GM23338 (cell line): ENCODE measurements around the gene ADIPOQ. TPM values are rescaled to one million over a fixed set of nuclear protein-coding genes. Genes with fewer than 3 reads are reported as not detected.
"Not testable (repeated sequence)": the region's sequence is repeated elsewhere in the genome, so short reads cannot be mapped to it uniquely, and the experiment has no call there.

ENCODE experiments used
- ATAC-seq: fragments of 200-7000 bp; cut with Tn5 transposase; 3 replicates; pipeline ENCODE4 v1.9.1; 2020
- DNase-seq: peaks from one replicate; pipeline ENCODE4 v3.0.0-alpha.2; 2015; ENCODE audit warnings: low spot score
- H2AFZ ChIP-seq: fragments of 200-600 bp; sonication (generic); 2 replicates; pipeline ENCODE4 v1.8.0; 2016; ENCODE audit warnings: antibody characterized with exemption, mild to moderate bottlenecking, moderate library complexity
- H3F3A ChIP-seq: fragments of 200-600 bp; sonication (generic); replicated peaks from 2 replicates; pipeline ENCODE4 v1.8.0; 2017; ENCODE audit warnings: antibody characterized with exemption, mixed run types, low read depth
- H3K27ac ChIP-seq: fragments of 200-600 bp; sonication (generic); 2 replicates; pipeline ENCODE4 v1.6.1; 2016; ENCODE audit warnings: low read depth
- H3K27me3 ChIP-seq: fragments of 200-600 bp; sonication (generic); 2 replicates; pipeline ENCODE4 v1.8.0; 2016; ENCODE audit warnings: mild to moderate bottlenecking, mixed run types, moderate library complexity; ENCODE audit not compliant: insufficient read depth
- H3K36me3 ChIP-seq: fragments of 200-600 bp; sonication (generic); 2 replicates; pipeline ENCODE4 v1.8.0; 2016; ENCODE audit warnings: mild to moderate bottlenecking; ENCODE audit not compliant: insufficient read depth
- H3K4me1 ChIP-seq: fragments of 200-600 bp; sonication (generic); 2 replicates; pipeline ENCODE4 v1.8.0; 2016; ENCODE audit warnings: mild to moderate bottlenecking, moderate library complexity; ENCODE audit not compliant: insufficient read depth
- H3K4me2 ChIP-seq: fragments of 200-600 bp; sonication (generic); 2 replicates; pipeline ENCODE4 v1.7.1; 2017; ENCODE audit warnings: mixed run types
- H3K4me3 ChIP-seq: fragments of 200-600 bp; sonication (generic); 2 replicates; pipeline ENCODE4 v1.6.1; 2016; ENCODE audit warnings: mixed run types
- H3K79me2 ChIP-seq: fragments of 200-600 bp; sonication (generic); replicated peaks from 2 replicates; pipeline ENCODE4 v1.8.0; 2017; ENCODE audit warnings: mild to moderate bottlenecking; ENCODE audit not compliant: insufficient read depth
- H3K9me2 ChIP-seq: fragments of 200-600 bp; sonication (generic); 2 replicates; pipeline ENCODE4 v1.8.0; 2017; ENCODE audit not compliant: insufficient read depth
- H4K20me1 ChIP-seq: fragments of 200-600 bp; sonication (generic); replicated peaks from 2 replicates; pipeline ENCODE4 v1.8.0; 2017; ENCODE audit warnings: mild to moderate bottlenecking; ENCODE audit not compliant: insufficient read depth
- H3K27ac Mint-ChIP-seq: 2 replicates; pipeline ENCODE4 v1.8.0; 2020; ENCODE audit warnings: inconsistent platforms, mild to moderate bottlenecking, moderate library complexity, mixed read lengths
- H3K27me3 Mint-ChIP-seq: 3 replicates; pipeline ENCODE4 v1.8.0; 2022; ENCODE audit warnings: low read depth, mild to moderate bottlenecking, moderate library complexity, mixed read lengths, inconsistent platforms; ENCODE audit not compliant: insufficient read depth, poor library complexity
- H3K36me3 Mint-ChIP-seq: 3 replicates; pipeline ENCODE4 v1.8.0; 2021; ENCODE audit warnings: low read depth, mild to moderate bottlenecking, inconsistent platforms, moderate library complexity, mixed read lengths
- H3K4me1 Mint-ChIP-seq: 3 replicates; pipeline ENCODE4 v1.8.0; 2020; ENCODE audit warnings: mild to moderate bottlenecking, inconsistent platforms, mixed read lengths
- H3K4me3 Mint-ChIP-seq: 3 replicates; pipeline ENCODE4 v1.8.0; 2021; ENCODE audit warnings: moderate library complexity, mild to moderate bottlenecking, inconsistent platforms, mixed read lengths
- H3K9me3 Mint-ChIP-seq: 3 replicates; pipeline ENCODE4 v1.8.0; 2020; ENCODE audit warnings: moderate library complexity, mild to moderate bottlenecking, inconsistent platforms, mixed read lengths
- EZH2 ChIP-seq: fragments of 200-600 bp; sonication (generic); IDR thresholded peaks from one replicate; pipeline ENCODE4 v1.8.0; 2017; ENCODE audit warnings: antibody characterized with exemption, mild to moderate bottlenecking, low read depth; ENCODE audit not compliant: unreplicated experiment
- EZH2phosphoT487 ChIP-seq: fragments of 200-600 bp; sonication (generic); IDR thresholded peaks from one replicate; pipeline ENCODE4 v1.8.1; 2018; ENCODE audit warnings: antibody characterized with exemption; ENCODE audit not compliant: unreplicated experiment
- NANOG ChIP-seq: IDR thresholded peaks from 2 replicates; pipeline ENCODE4 v1.6.1; 2016; ENCODE audit warnings: antibody characterized with exemption, borderline replicate concordance
- POLR2AphosphoS5 ChIP-seq: IDR thresholded peaks from 2 replicates; pipeline ENCODE4 v1.6.1; 2016; ENCODE audit warnings: antibody characterized with exemption, low read depth
- STAT1 ChIP-seq: IDR thresholded peaks from one replicate; pipeline ENCODE4 v1.6.1; 2016; ENCODE audit warnings: antibody characterized with exemption; ENCODE audit not compliant: unreplicated experiment
- ZNF114 ChIP-seq: fragments of 250-450 bp; sonication (Bioruptor Pico); IDR thresholded peaks from 2 replicates; pipeline ENCODE4 v1.5.0; 2020; ENCODE audit warnings: mild to moderate bottlenecking, moderate library complexity
- polyA plus RNA-seq: library from polyadenylated mRNA; unstranded; fragments of >200 nt; fragmentation: Nextera tagmentation; extraction: Ambion mirVana; gene quantifications from 2 replicates; pipeline ENCODE4 v1.2.1, GENCODE V29; 2016
- total RNA-seq: library from RNA; depleted of rRNA; stranded (reverse); fragments of >200 nt; shearing (Covaris generic); gene quantifications from 2 replicates; pipeline ENCODE4 v1.2.3, GENCODE V29; 2014
- TF ChIP-seq, protein P1 (sequence below), 2 experiments: fragments of 200-600 bp in 1 of 2; sonication (generic) in 1 of 2; conservative IDR thresholded peaks; 2 replicates each; pipeline versions ENCODE4 v1.5.1 to v1.6.1; 2016 to 2017; ENCODE audit warnings: antibody characterized with exemption in 2 of 2, low read depth in 2 of 2, mild to moderate bottlenecking in 2 of 2, moderate library complexity in 1 of 2
- TF ChIP-seq, protein P2 (sequence below): fragments of 250-450 bp; sonication (Bioruptor Pico); IDR thresholded peaks from 2 replicates; pipeline ENCODE4 v1.5.0; 2020; ENCODE audit warnings: mild to moderate bottlenecking, moderate library complexity
- TF ChIP-seq, protein P3 (sequence below): IDR thresholded peaks from one replicate; pipeline ENCODE4 v1.6.1; 2018; ENCODE audit warnings: antibody characterized with exemption; ENCODE audit not compliant: unreplicated experiment

ADIPOQ gene
- total and polyA plus RNA-seq, 2 experiments from 2014 or later = not detected

DNA sequence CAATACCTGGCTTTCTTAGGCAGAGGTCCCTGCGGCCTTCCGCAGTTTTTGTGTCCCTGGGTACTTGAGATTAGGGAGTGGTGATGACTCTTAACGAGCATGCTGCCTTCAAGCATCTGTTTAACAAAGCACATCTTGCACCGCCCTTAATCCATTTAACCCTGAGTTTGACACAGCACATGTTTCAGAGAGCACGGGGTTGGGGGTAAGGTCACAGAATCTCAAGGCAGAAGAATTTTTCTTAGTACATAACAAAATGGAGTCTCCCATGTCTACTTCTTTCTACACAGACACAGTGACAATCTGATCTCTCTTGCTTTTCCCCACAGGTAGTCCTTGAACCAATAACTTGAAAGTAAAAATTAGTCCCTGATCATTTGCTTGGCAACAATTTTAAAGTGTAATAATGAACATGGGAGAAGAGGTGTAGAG lies 45.0 kb downstream of the ADIPOQ start:
- H4K20me1 ChIP-seq, H3K4me3 ChIP-seq, H3K9me2 ChIP-seq, ATAC-seq, H3K4me3 Mint-ChIP-seq, H3K9me3 Mint-ChIP-seq, H3K27me3 ChIP-seq, H3K79me2 ChIP-seq, H3K36me3 ChIP-seq, H3F3A ChIP-seq, H3K27ac Mint-ChIP-seq, H3K36me3 Mint-ChIP-seq, H2AFZ ChIP-seq, H3K27me3 Mint-ChIP-seq, DNase-seq: not testable (repeated sequence)
- Histone ChIP-seq H3K4me1 (peaks cover 36% of the 10 kb centered on the region), H3K27ac (peak overlapping the region; percentile 60; the same call in 1 of the 2 replicates), H3K4me2 (peak overlapping the region; percentile 46; the same call in 1 of the 2 replicates)
- H3K4me1 Mint-ChIP-seq = peaks cover 33% of the 10 kb centered on the region

DNA sequence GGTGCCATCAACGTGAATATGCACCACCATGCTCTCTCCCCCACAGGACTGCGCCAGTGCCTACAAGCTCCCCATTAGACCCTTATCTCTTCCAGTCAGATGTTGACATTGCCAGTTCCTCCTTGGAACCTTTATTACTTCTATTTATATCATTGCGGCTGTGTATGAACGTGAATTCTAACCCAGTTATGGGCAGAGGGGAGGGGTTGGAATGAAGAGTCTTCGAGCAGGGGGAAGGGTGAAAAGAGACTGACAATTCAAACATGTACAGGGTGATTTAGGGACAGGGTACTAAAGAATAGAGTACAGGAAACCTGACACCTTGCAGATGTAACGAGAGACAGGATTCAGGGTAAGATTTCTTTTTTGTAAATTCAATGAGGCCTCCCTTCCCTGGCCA lies 46.1 kb downstream of the ADIPOQ start:
- peaks cover 37% of the 10 kb centered on the region for H3K4me1 Mint-ChIP-seq
- no peak overlapping the region for H3K27ac ChIP-seq
- H3K36me3 Mint-ChIP-seq = peaks cover 5% of the 10 kb centered on the region; the same call in 1 of the 3 replicates
- DNase-seq (peak; percentile 30), ATAC-seq (peak; percentile 44)
- peaks cover 10% of the 10 kb centered on the region for H3K9me2 ChIP-seq
- H3K79me2 ChIP-seq = no peaks in the 10 kb centered on the region
- no peaks in the 10 kb centered on the region for H3K36me3 ChIP-seq
- H3K4me3 ChIP-seq = peak overlapping the region; percentile 7; the same call in 1 of the 2 replicates
- H4K20me1 ChIP-seq = no peaks in the 10 kb centered on the region
- no peak overlapping the region for H3K27ac Mint-ChIP-seq
- H3K27me3 ChIP-seq = no peaks in the 10 kb centered on the region
- no peaks in the 10 kb centered on the region for H3F3A ChIP-seq
- H3K9me3 Mint-ChIP-seq = peaks cover 6% of the 10 kb centered on the region; the same call in 1 of the 3 replicates
- peaks cover 1% of the 10 kb centered on the region for H3K27me3 Mint-ChIP-seq
- H2AFZ ChIP-seq = no peak overlapping the region
- H3K4me3 Mint-ChIP-seq = no peak overlapping the region
- peak overlapping the region; percentile 64 for H3K4me2 ChIP-seq
- H3K4me1 ChIP-seq = peaks cover 42% of the 10 kb centered on the region
- TF ChIP-seq STAT1 = no peak
- TF ChIP-seq, protein P1, sequence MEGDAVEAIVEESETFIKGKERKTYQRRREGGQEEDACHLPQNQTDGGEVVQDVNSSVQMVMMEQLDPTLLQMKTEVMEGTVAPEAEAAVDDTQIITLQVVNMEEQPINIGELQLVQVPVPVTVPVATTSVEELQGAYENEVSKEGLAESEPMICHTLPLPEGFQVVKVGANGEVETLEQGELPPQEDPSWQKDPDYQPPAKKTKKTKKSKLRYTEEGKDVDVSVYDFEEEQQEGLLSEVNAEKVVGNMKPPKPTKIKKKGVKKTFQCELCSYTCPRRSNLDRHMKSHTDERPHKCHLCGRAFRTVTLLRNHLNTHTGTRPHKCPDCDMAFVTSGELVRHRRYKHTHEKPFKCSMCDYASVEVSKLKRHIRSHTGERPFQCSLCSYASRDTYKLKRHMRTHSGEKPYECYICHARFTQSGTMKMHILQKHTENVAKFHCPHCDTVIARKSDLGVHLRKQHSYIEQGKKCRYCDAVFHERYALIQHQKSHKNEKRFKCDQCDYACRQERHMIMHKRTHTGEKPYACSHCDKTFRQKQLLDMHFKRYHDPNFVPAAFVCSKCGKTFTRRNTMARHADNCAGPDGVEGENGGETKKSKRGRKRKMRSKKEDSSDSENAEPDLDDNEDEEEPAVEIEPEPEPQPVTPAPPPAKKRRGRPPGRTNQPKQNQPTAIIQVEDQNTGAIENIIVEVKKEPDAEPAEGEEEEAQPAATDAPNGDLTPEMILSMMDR (conservative IDR thresholded peaks at IDR 0.05; ENCODE audit: low read depth in 2 of 2) = no peak
- no peak for TF ChIP-seq EZH2
- TF ChIP-seq, protein P2, sequence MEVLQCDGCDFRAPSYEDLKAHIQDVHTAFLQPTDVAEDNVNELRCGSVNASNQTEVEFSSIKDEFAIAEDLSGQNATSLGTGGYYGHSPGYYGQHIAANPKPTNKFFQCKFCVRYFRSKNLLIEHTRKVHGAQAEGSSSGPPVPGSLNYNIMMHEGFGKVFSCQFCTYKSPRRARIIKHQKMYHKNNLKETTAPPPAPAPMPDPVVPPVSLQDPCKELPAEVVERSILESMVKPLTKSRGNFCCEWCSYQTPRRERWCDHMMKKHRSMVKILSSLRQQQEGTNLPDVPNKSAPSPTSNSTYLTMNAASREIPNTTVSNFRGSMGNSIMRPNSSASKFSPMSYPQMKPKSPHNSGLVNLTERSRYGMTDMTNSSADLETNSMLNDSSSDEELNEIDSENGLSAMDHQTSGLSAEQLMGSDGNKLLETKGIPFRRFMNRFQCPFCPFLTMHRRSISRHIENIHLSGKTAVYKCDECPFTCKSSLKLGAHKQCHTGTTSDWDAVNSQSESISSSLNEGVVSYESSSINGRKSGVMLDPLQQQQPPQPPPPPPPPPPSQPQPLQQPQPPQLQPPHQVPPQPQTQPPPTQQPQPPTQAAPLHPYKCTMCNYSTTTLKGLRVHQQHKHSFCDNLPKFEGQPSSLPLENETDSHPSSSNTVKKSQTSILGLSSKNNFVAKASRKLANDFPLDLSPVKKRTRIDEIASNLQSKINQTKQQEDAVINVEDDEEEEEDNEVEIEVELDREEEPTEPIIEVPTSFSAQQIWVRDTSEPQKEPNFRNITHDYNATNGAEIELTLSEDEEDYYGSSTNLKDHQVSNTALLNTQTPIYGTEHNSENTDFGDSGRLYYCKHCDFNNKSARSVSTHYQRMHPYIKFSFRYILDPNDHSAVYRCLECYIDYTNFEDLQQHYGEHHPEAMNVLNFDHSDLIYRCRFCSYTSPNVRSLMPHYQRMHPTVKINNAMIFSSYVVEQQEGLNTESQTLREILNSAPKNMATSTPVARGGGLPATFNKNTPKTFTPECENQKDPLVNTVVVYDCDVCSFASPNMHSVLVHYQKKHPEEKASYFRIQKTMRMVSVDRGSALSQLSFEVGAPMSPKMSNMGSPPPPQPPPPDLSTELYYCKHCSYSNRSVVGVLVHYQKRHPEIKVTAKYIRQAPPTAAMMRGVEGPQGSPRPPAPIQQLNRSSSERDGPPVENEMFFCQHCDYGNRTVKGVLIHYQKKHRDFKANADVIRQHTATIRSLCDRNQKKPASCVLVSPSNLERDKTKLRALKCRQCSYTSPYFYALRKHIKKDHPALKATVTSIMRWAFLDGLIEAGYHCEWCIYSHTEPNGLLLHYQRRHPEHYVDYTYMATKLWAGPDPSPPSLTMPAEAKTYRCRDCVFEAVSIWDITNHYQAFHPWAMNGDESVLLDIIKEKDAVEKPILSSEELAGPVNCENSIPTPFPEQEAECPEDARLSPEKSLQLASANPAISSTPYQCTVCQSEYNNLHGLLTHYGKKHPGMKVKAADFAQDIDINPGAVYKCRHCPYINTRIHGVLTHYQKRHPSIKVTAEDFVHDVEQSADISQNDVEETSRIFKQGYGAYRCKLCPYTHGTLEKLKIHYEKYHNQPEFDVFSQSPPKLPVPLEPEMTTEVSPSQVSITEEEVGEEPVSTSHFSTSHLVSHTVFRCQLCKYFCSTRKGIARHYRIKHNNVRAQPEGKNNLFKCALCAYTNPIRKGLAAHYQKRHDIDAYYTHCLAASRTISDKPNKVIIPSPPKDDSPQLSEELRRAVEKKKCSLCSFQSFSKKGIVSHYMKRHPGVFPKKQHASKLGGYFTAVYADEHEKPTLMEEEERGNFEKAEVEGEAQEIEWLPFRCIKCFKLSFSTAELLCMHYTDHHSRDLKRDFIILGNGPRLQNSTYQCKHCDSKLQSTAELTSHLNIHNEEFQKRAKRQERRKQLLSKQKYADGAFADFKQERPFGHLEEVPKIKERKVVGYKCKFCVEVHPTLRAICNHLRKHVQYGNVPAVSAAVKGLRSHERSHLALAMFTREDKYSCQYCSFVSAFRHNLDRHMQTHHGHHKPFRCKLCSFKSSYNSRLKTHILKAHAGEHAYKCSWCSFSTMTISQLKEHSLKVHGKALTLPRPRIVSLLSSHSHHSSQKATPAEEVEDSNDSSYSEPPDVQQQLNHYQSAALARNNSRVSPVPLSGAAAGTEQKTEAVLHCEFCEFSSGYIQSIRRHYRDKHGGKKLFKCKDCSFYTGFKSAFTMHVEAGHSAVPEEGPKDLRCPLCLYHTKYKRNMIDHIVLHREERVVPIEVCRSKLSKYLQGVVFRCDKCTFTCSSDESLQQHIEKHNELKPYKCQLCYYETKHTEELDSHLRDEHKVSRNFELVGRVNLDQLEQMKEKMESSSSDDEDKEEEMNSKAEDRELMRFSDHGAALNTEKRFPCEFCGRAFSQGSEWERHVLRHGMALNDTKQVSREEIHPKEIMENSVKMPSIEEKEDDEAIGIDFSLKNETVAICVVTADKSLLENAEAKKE (CRISPR knock-in tag) = no peak
- no peak for TF ChIP-seq ZNF114
- TF ChIP-seq EZH2phosphoT487 = no peak
- no peak for TF ChIP-seq NANOG
- TF ChIP-seq, protein P3, sequence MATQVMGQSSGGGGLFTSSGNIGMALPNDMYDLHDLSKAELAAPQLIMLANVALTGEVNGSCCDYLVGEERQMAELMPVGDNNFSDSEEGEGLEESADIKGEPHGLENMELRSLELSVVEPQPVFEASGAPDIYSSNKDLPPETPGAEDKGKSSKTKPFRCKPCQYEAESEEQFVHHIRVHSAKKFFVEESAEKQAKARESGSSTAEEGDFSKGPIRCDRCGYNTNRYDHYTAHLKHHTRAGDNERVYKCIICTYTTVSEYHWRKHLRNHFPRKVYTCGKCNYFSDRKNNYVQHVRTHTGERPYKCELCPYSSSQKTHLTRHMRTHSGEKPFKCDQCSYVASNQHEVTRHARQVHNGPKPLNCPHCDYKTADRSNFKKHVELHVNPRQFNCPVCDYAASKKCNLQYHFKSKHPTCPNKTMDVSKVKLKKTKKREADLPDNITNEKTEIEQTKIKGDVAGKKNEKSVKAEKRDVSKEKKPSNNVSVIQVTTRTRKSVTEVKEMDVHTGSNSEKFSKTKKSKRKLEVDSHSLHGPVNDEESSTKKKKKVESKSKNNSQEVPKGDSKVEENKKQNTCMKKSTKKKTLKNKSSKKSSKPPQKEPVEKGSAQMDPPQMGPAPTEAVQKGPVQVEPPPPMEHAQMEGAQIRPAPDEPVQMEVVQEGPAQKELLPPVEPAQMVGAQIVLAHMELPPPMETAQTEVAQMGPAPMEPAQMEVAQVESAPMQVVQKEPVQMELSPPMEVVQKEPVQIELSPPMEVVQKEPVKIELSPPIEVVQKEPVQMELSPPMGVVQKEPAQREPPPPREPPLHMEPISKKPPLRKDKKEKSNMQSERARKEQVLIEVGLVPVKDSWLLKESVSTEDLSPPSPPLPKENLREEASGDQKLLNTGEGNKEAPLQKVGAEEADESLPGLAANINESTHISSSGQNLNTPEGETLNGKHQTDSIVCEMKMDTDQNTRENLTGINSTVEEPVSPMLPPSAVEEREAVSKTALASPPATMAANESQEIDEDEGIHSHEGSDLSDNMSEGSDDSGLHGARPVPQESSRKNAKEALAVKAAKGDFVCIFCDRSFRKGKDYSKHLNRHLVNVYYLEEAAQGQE = no peak
- no peak for TF ChIP-seq POLR2AphosphoS5
